Adrenal gland (tissue), 12 donors: ENCODE measurements around the gene DXO. TPM values are rescaled to one million over a fixed set of nuclear protein-coding genes. Genes with fewer than 3 reads are reported as not detected.
"Not testable (repeated sequence)": the region's sequence is repeated elsewhere in the genome, so short reads cannot be mapped to it uniquely, and the experiment has no call there.

Source experiments
- DNase-seq, 7 donors: peaks; one replicate each; pipeline ENCODE4 v3.0.0-alpha.2; 2019 to 2020
- H3K27ac ChIP-seq, 5 donors: fragments of 200-600 bp; sonication (generic) in 4 of 5; 1 replicate in 3 of 5; 2 replicates in 2 of 5; pipeline versions ENCODE4 v1.5.1 to v1.8.0; 2016 to 2020; ENCODE audit warnings: mild to moderate bottlenecking in 1 of 5
- H3K27me3 ChIP-seq: fragments of 200-600 bp; 2 replicates; pipeline ENCODE4 v1.8.0; 2021
- H3K36me3 ChIP-seq, 2 donors: fragments of 200-600 bp; replicated peaks in 1 of 2; 1 replicate in 1 of 2; 2 replicates in 1 of 2; pipeline versions ENCODE4 v1.5.1 to v1.8.0; 2018 to 2022
- H3K4me1 ChIP-seq, 2 donors: fragments of 200-600 bp; replicated peaks in 1 of 2; 1 replicate in 1 of 2; 2 replicates in 1 of 2; pipeline versions ENCODE4 v1.5.1 to v1.8.0; 2018 to 2021
- H3K4me3 ChIP-seq, 4 donors: fragments of 200-600 bp; sonication (generic) in 3 of 4; one replicate each; pipeline ENCODE4 v1.5.1; 2016 to 2018
- H3K9me3 ChIP-seq, 3 donors: fragments of 200-600 bp; sonication (generic) in 1 of 3; replicated peaks in 1 of 3; 1 replicate in 2 of 3; 2 replicates in 1 of 3; pipeline versions ENCODE4 v1.5.1 to v1.8.0; 2016 to 2021
- POLR2A ChIP-seq, 2 donors: fragments of 450-650 bp; IDR thresholded peaks; one replicate each; pipeline ENCODE4 v1.6.1; 2017; ENCODE audit warnings: antibody characterized with exemption in 2 of 2, mild to moderate bottlenecking in 2 of 2, moderate library complexity in 1 of 2
- WGBS, 4 donors: extraction: QIAGEN DNeasy Blood & Tissue Kit in 2 of 4; methylation state at CpG; one replicate each; pipeline versions ENCODE4 v1.1.5 to v1.1.7; 2013 to 2017; 5-methylcytosine and 5-hydroxymethylcytosine counted together
- intact Hi-C, 2 donors: fragments of 100-400 bp; cut with DNase I; formaldehyde crosslinking; loops; one replicate each; pipeline versions ENCODE4 v1.14.1 to v1.15.0; 2022 to 2023
- polyA plus RNA-seq, 3 donors: library from polyadenylated mRNA; stranded (reverse); fragments of 200-250 nt in 2 of 3; fragments of 350-450 nt in 1 of 3; fragmentation: Illumina TruSeq in 1 of 3; extraction: RNeasy Lipid Tissue Mini Kit (QIAGEN cat#74804) in 1 of 3; gene quantifications; one replicate each; pipeline ENCODE4 v1.2.3, GENCODE V29; 2013 to 2014
- total RNA-seq, 9 donors: library from RNA; depleted of rRNA in 4 of 9; stranded (reverse); fragments of >200 nt in 4 of 9; fragments of 120-200 nt in 1 of 9; fragmentation: NEBNext Ultra II Directional in 1 of 9; extraction: Animal tissue kit (Norgen Biotek cat#: 25700) in 1 of 9; gene quantifications; one replicate each; pipeline versions ENCODE4 v1.1.0 to v1.2.4, GENCODE V29; 2013 to 2023
- TF ChIP-seq, protein P1 (sequence below), 6 experiments: fragments of 450-650 bp in 4 of 6; fragments of 200-600 bp in 2 of 6; sonication (generic) in 1 of 6; IDR thresholded peaks; 1 replicate in 5 of 6; 2 replicates in 1 of 6; pipeline versions ENCODE4 v1.5.1 to v1.8.0; 2016 to 2021; ENCODE audit warnings: antibody characterized with exemption in 6 of 6, mild to moderate bottlenecking in 2 of 6, moderate library complexity in 1 of 6
- donor health status: healthy with polysubstance abuse.
- donor health status: Bipolar disorder and iron deficiency.
- donor health status: DM: yes; HTN: yes; CAD: no.
- donor health status: DM: no; HTN: no; CAD: no.
- donor health status: DM: no; HTN: no; CAD: no.
- donor health status: DM: yes; HTN: yes; CAD: no.

The DXO gene
- total and polyA plus RNA-seq, 12 donors, result 19.9 to 102 (median 45.0) TPM

DNA sequence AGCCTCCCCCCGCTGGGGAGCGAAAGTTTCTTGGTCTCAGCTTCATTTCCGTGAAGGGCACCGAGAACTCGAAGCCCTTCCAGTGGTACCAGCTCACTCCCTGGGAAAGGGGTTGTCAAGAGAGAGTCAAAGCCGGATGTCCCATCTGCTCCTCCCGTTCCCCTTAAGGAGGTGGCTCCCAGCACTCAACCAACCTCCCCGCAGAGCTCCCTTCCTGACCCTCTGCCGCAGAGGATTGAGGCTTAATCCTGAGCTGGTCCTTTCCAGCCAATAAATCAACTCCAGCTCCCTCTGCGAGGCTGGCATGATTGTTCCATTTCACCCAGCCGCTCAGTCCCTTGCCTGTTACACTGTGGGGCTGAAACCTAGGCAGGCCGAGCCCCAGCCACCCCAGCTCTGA, 36.7 kb upstream of the DXO start:
- intact Hi-C loops, H3K4me3 ChIP-seq, H3K27me3 ChIP-seq, H3K4me1 ChIP-seq, H3K36me3 ChIP-seq, H3K9me3 ChIP-seq: not testable (repeated sequence)
- DNase-seq, result peak in 6 of 7 donors; percentile 24 to 58 (median 36)
- peak in 1 of 2 donors; percentile 38 for TF ChIP-seq POLR2A (IDR thresholded peaks at IDR 0.05)
- peak overlapping the region in 3 of 5 donors; percentile 28 to 84 (median 71) for H3K27ac ChIP-seq
- WGBS, 4 donors, result 6 to 24% (median 12%) methylated on average over 3 to 6 of the region's 12 CpGs; no CpG with 5 or more reads in 1 of the 4 donors

GRCh38 chr6:32008037-32008436, 36.1 kb upstream of the DXO start:
- intact Hi-C loops, H3K4me1 ChIP-seq, H3K27me3 ChIP-seq, H3K9me3 ChIP-seq, H3K27ac ChIP-seq, H3K4me3 ChIP-seq, H3K36me3 ChIP-seq: not testable (repeated sequence)
- DNase-seq, result peak in 4 of 7 donors; percentile 6 to 50 (median 30)
- no CpG with 5 or more reads among the region's 24 CpGs for WGBS, 4 donors

DNA sequence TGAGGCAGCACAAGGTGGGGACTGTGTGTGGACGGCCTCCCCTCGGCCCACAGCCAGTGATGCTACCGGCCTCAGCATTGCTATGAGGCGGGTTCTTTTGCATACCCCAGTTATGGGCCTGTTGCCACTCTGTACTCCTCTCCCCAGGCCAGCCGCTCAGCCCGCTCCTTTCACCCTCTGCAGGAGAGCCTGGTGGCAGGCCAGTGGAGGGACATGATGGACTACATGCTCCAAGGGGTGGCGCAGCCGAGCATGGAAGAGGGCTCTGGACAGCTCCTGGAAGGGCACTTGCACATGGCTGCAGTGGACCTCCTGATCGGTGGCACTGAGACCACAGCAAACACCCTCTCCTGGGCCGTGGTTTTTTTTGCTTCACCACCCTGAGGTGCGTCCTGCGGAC, 35.1 kb upstream of the DXO start:
- H3K36me3 ChIP-seq, intact Hi-C loops, H3K4me3 ChIP-seq, H3K27me3 ChIP-seq, H3K4me1 ChIP-seq, H3K9me3 ChIP-seq: not testable (repeated sequence)
- H3K27ac ChIP-seq, result peak overlapping the region in 4 of 5 donors; percentile 46 to 85 (median 64)
- TF ChIP-seq, protein P1, sequence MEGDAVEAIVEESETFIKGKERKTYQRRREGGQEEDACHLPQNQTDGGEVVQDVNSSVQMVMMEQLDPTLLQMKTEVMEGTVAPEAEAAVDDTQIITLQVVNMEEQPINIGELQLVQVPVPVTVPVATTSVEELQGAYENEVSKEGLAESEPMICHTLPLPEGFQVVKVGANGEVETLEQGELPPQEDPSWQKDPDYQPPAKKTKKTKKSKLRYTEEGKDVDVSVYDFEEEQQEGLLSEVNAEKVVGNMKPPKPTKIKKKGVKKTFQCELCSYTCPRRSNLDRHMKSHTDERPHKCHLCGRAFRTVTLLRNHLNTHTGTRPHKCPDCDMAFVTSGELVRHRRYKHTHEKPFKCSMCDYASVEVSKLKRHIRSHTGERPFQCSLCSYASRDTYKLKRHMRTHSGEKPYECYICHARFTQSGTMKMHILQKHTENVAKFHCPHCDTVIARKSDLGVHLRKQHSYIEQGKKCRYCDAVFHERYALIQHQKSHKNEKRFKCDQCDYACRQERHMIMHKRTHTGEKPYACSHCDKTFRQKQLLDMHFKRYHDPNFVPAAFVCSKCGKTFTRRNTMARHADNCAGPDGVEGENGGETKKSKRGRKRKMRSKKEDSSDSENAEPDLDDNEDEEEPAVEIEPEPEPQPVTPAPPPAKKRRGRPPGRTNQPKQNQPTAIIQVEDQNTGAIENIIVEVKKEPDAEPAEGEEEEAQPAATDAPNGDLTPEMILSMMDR (IDR thresholded peaks at IDR 0.05), result peak in 1 of 6 experiments; percentile 6
- DNase-seq, result peak in 6 of 7 donors; percentile 43 to 68 (median 56)
- WGBS, 4 donors, result 34 to 59% (median 49%) methylated on average over 5 to 11 of the region's 12 CpGs

- H3K4me3 ChIP-seq, H3K4me1 ChIP-seq, H3K36me3 ChIP-seq, H3K9me3 ChIP-seq, H3K27me3 ChIP-seq, intact Hi-C loops: not testable (repeated sequence)
- DNase-seq, result peak in 6 of 7 donors; percentile 22 to 55 (median 40)
- 55 to 80% (median 67%) methylated on average over 7 to 8 of the region's 8 CpGs; no CpG with 5 or more reads in 1 of the 4 donors for WGBS, 4 donors
- H3K27ac ChIP-seq, result peak overlapping the region; percentile 52 to 85 (median 77)
These were observed 34.1 kb upstream of the DXO start for GRCh38 chr6:32005991-32006529.

DNA sequence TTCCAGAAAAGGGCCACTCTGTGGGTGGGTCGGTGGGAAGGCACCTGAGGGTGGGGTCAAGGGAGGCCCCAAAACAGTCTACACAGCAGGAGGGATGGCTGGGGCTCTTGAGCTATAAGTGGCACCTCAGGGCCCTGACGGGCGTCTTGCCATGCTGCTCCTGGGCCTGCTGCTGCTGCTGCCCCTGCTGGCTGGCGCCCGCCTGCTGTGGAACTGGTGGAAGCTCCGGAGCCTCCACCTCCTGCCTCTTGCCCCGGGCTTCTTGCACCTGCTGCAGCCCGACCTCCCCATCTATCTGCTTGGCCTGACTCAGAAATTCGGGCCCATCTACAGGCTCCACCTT, 33.6 kb upstream of the DXO start:
- H3K9me3 ChIP-seq, H3K36me3 ChIP-seq, H3K27me3 ChIP-seq, H3K4me3 ChIP-seq, H3K4me1 ChIP-seq, intact Hi-C loops: not testable (repeated sequence)
- peak in 6 of 7 donors; percentile 42 to 93 (median 82) for DNase-seq
- peak overlapping the region; percentile 46 to 85 (median 74) for H3K27ac ChIP-seq
- 25 to 46% (median 43%) methylated on average over 1 to 8 of the region's 9 CpGs; no CpG with 5 or more reads in 1 of the 4 donors for WGBS, 4 donors
- TF ChIP-seq, protein P1 (IDR thresholded peaks at IDR 0.05), result peak in 3 of 6 experiments; percentile 8 to 22 (median 16)

DNA sequence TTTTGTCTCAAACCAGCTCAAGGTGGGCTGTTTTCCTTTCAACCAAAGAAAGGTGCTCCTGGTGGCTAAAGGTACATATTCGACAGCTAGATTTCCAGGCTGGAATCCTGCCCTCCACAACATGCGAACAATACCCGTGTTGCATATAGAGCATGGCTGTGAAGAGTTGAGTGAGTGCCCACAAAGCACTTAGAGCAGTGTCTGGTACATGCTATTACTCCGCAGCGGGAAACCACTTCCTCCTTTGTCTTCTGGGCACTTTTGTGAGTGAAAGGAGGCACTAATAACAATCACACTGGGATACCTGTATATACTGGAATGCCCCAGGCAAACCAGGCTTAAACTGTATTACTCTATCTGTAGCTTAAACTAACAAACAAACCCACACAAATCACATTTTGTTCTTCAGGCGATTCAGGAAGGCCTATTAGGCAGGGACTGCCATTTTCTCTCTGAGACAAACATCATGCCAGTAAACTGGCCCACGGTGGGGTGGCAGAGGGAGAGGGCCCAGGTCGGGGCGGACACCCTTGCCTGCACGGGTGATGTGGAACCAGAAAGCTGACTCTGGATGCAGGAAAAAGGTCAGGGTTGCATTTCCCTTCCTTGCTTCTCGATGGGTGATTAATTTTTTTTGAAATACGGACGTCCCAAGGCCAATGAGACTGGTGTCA, 33.1 kb upstream of the DXO start:
- peak overlapping the region; percentile 69 to 85 (median 75) for H3K27ac ChIP-seq
- DNase-seq, H3K4me3 ChIP-seq, H3K4me1 ChIP-seq, H3K9me3 ChIP-seq, intact Hi-C loops, H3K27me3 ChIP-seq, H3K36me3 ChIP-seq: not testable (repeated sequence)
- WGBS, 4 donors, result 20 to 49% (median 37%) methylated on average over 3 to 10 of the region's 13 CpGs

- H3K9me3 ChIP-seq, H3K36me3 ChIP-seq, H3K27me3 ChIP-seq, H3K4me3 ChIP-seq, H3K4me1 ChIP-seq, intact Hi-C loops: not testable (repeated sequence)
- peak in 6 of 7 donors; percentile 2 to 35 (median 14) for DNase-seq
- H3K27ac ChIP-seq, result peak overlapping the region in 4 of 5 donors; percentile 72 to 82 (median 77)
- 79 to 89% (median 82%) methylated on average over 3 to 4 of the region's 4 CpGs; no CpG with 5 or more reads in 1 of the 4 donors for WGBS, 4 donors
These were observed 32.5 kb upstream of the DXO start for GRCh38 chr6:32004393-32004792.

DNA sequence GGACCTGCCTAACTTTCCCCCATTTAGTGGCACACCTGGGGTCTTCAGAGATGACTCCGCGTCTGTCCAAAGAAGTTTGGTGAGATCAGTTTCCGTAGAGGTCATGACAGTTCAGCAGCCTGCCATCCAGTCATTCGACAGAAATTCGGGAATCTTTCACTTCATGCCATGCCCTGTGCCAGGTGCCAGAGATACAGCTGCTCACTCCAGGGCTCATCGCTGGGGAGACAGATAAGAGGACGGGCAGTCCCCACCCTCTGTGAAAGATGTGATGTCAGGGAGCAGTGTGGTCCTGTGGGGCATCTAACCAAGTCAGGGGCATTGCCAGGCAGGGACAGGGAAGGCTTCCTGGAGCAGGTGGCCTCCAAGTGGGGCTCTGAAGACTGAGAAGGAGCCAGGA, 31.4 kb upstream of the DXO start:
- H3K9me3 ChIP-seq, H3K27ac ChIP-seq, intact Hi-C loops, H3K27me3 ChIP-seq, DNase-seq, H3K36me3 ChIP-seq, H3K4me1 ChIP-seq, H3K4me3 ChIP-seq: not testable (repeated sequence)
- WGBS, 4 donors, result no CpG with 5 or more reads among the region's 7 CpGs

DNA sequence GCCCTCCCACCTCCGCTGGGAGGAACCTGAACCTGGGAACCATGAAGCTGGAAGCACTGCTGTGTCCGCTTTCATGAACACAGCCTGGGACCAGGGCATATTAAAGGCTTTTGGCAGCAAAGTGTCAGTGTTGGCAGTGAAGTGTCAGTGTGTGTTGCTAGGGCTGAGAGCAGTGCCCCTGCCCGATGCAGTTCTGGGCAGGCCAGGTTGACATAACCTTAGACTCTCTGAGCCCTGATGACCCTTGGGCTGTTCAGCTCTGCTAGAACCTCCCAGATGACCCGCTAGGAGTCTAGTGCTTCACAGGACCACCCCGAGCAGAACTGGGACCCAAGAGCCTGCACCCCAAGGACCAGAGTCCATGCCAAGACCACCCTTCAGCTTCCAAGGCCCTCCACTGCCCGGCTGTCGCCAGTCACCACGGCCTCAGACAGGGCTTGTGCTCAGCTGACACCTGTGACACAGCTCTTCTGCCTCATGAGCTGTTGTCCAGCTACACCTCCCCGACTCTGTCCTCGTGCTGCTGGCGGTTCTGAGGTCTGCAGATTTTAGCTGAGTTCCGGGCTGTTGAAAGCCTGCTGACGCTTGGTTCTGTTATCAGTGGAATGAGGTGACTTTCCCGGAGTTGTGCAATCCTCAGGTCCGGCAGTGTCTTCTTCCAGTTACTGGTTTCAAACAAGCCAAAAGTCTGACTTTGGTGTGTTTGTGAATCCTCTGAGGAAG, 30.8 kb upstream of the DXO start:
- H3K4me3 ChIP-seq, DNase-seq, H3K4me1 ChIP-seq, H3K27ac ChIP-seq, H3K27me3 ChIP-seq, intact Hi-C loops, H3K36me3 ChIP-seq, H3K9me3 ChIP-seq: not testable (repeated sequence)
- no CpG with 5 or more reads among the region's 15 CpGs for WGBS, 4 donors
